GM12873 (cell line): ENCODE results near the gene ABCA13.
A peak's percentile ranks its signal among the peaks of the same experiment; 100 is the strongest.

Experiments
- TF ChIP-seq, protein P1 (sequence below): IDR thresholded peaks from 2 replicates; pipeline ENCODE4 v1.5.1; 2012; ENCODE audit warnings: low read depth, mild to moderate bottlenecking, moderate library complexity, low read length, control low read depth; ENCODE audit not compliant: insufficient read depth; ENCODE audit errors: missing control alignments

The ABCA13 gene

DNA sequence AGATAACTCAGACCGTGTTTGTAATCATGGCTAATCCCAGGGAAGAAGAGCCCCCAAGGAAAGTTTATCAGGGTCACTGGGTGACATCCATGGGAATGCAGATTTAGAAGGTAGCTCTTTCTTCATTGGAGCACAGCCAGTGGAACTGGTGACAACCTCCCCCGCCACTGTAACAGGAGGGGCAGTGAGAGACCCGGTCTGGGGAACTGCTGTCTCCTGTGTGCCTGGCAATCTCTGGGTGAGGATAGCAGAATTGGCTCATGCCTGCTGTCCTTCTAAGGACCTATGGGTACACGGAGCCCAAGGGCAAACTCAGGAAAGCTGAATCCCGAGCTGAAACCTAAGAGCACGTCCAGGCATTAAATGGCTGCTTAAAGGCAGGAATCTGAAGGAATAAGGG lies 341.6 kb downstream of the ABCA13 start:
- TF ChIP-seq, protein P1, sequence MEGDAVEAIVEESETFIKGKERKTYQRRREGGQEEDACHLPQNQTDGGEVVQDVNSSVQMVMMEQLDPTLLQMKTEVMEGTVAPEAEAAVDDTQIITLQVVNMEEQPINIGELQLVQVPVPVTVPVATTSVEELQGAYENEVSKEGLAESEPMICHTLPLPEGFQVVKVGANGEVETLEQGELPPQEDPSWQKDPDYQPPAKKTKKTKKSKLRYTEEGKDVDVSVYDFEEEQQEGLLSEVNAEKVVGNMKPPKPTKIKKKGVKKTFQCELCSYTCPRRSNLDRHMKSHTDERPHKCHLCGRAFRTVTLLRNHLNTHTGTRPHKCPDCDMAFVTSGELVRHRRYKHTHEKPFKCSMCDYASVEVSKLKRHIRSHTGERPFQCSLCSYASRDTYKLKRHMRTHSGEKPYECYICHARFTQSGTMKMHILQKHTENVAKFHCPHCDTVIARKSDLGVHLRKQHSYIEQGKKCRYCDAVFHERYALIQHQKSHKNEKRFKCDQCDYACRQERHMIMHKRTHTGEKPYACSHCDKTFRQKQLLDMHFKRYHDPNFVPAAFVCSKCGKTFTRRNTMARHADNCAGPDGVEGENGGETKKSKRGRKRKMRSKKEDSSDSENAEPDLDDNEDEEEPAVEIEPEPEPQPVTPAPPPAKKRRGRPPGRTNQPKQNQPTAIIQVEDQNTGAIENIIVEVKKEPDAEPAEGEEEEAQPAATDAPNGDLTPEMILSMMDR, result no peak

DNA sequence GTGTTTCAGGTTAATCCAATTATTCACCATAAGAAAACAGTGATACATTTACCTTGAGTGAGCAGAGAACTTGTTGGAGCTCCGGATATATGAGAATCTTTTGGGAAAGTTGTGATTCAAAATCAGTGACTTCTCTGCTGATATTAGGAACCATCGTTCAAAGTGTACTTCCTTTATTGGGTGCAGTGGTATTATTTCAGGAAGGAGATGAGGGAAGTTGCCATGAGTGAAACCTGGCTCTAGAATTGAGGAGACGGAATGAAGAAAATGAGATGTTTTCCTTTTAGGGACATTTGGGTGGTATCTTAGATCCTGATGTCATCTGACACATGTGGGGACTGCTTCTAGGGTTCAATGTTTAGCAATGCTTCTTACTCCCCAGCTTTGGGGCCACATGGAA lies 343.9 kb downstream of the ABCA13 start:
- TF ChIP-seq, protein P1, result no peak

DNA sequence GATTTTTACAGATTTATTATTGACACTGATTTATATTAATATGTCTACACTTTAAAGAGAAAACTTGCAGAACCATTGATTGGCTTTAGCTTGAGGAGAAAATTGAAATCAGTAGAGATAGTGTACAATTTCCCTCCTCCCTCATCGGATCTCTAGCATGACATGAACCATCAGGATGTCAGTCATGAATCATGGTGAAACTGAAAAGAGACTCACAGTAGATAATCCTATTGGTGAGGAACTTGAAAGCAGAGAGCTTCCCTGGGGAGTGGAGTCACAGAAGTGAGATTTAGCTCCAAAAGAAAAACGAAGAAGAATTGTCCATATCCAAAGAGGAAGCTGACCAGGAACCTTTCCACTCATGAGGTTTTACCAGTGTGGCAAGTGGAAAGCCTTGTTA lies 346.8 kb downstream of the ABCA13 start:
- TF ChIP-seq, protein P1, result no peak

DNA sequence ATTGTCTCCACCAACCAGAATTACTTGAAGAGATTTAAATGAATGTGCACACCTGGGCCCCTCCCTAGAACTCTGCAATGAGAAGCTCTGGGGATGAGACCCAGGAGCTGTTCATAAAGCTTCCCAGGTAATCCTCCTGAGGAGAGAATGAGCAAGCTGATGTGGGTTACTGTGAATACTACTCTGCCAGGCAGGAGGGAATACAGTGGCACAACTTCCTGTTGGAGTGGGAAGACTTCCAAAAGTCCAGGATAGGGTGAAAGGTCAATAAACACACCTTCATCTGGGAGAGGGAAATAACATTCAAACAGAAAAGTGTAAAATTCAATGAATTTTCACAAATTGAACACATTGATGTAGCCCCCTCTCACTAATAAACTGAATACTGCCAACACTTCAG lies 351.4 kb downstream of the ABCA13 start:
- TF ChIP-seq, protein P1, result no peak

DNA sequence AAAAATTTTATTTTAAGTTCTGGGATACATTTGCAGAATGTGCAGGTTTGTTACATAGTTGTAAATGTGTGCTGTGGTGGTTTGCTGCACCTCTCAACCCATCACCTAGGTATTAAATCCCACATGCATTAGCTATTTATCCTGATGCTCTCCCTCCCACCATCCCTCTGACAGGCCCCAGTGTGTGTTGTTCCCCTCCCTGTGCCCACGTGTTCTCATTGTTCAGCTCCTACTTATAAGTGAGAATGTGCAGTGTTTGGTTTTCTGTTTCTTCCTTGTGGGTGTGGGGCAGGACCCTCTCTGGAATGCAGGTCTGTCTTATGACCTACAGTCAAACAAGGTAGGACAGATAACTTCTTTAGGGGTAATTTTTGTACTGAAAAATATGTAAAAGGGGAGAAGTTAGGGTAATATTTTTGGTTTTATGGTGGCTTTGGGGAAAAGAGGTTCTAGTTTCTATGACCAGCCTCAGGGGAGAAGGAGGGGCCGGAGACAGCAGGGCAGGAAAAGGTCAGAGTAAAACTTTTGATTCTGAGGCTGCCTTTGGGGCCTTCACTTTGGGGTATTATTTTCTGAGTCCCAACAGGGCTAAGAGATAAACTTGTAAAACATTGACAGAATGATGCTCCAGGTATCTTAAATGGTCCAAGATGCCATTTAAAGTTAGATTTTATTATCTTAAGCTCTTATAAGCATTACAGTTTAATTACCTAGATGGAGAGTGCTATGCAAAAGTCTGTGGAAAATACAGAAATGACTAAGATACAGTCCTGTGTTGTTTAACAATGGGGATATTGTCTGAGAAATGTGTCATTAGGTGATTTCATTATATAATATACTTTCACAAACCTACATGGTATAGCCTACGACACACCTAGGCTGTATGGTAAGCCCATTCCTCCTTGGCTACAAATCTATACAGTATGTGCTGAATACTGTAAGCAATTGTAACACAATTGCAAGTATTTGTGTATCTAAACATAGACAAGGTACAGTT lies 354.8 kb downstream of the ABCA13 start:
- TF ChIP-seq, protein P1, result no peak

DNA sequence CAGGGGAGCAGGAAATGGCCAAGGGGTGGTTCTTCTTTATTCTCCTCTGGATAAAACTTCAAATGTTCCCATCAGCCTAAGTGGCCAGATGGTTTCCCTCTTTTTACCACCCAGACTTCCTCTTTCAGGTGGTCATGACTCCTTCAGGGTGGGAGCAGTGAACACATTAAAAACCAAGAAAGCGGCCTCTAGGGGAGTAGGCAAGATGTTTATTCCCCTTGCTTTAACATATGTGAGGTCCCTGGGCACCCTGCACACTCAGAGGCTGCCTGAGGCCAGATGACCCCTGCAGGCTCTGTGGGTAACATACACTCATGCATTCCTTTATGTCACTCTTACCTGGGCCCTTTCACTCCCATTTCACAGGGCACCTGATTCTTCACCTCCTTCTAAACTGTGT lies 357.4 kb downstream of the ABCA13 start:
- TF ChIP-seq, protein P1, result peak; percentile 9

DNA sequence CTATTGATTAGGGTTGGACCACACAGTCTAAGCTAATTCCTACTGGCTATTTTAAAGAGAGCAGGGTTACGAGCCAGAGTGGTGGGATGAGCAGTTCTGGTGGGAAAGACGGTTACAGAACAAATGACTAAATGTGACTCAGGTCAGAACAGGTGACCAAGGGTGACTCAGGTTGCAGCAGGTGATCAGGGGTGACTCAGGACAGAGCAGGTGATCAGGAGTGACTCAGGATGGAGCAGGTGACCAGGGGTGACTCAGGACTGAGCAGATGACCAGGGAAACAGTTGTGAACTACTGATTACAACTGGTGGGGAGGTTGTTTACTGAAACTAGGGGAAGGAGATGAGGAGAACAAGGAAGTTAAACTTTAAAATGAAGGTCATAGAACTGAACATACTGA lies 366.3 kb downstream of the ABCA13 start:
- TF ChIP-seq, protein P1, result no peak
